MM.1S (cell line): ENCODE measurements around the gene ALKBH8.

Experiments used
- DNase-seq: peaks from one replicate; pipeline ENCODE4 v3.0.0-alpha.2; 2015
- H2AFZ ChIP-seq: fragments of 300-600 bp; sonication (generic); 2 replicates; pipeline ENCODE4 v1.6.0; 2016; ENCODE audit warnings: antibody characterized with exemption, low read length
- H3F3A ChIP-seq: fragments of 300-600 bp; sonication (generic); 2 replicates; pipeline ENCODE4 v1.6.1; 2016; ENCODE audit warnings: mild to moderate bottlenecking, antibody characterized with exemption, low read length, moderate library complexity, mixed read lengths; ENCODE audit not compliant: insufficient read depth
- H3K27ac ChIP-seq: fragments of 300-600 bp; sonication (generic); 2 replicates; pipeline ENCODE4 v1.5.1; 2016; ENCODE audit warnings: mild to moderate bottlenecking, low read length
- H3K27me3 ChIP-seq: fragments of 300-600 bp; sonication (generic); replicated peaks from 2 replicates; pipeline ENCODE4 v1.6.0; 2016; ENCODE audit warnings: low read length; ENCODE audit not compliant: insufficient read depth
- H3K36me3 ChIP-seq: fragments of 300-600 bp; sonication (generic); replicated peaks from 2 replicates; pipeline ENCODE4 v1.6.1; 2016; ENCODE audit warnings: mild to moderate bottlenecking, low read length, mixed read lengths; ENCODE audit not compliant: insufficient read depth
- H3K4me1 ChIP-seq: fragments of 300-600 bp; sonication (generic); 2 replicates; pipeline ENCODE4 v1.6.1; 2016; ENCODE audit warnings: low read length, mixed read lengths
- H3K4me2 ChIP-seq: fragments of 300-600 bp; sonication (generic); 2 replicates; pipeline ENCODE4 v1.6.0; 2016; ENCODE audit warnings: low read depth, low read length
- H3K4me3 ChIP-seq: fragments of 300-600 bp; sonication (generic); 2 replicates; pipeline ENCODE4 v1.5.1; 2016; ENCODE audit warnings: low read length, mixed read lengths
- H3K79me2 ChIP-seq: fragments of 300-600 bp; sonication (generic); 2 replicates; pipeline ENCODE4 v1.6.1; 2016; ENCODE audit warnings: mixed run types, low read length, mixed read lengths
- H3K9ac ChIP-seq: fragments of 300-600 bp; sonication (generic); 2 replicates; pipeline ENCODE4 v1.6.1; 2016; ENCODE audit warnings: low read length, mixed read lengths
- H3K9me2 ChIP-seq: fragments of 300-600 bp; sonication (generic); replicated peaks from 2 replicates; pipeline ENCODE4 v1.6.1; 2016; ENCODE audit warnings: mild to moderate bottlenecking, low read length, mixed read lengths; ENCODE audit not compliant: insufficient read depth
- H3K9me3 ChIP-seq: fragments of 300-600 bp; sonication (generic); replicated peaks from 2 replicates; pipeline ENCODE4 v1.6.1; 2016; ENCODE audit warnings: mild to moderate bottlenecking, low read length, mixed read lengths; ENCODE audit not compliant: insufficient read depth
- H4K20me1 ChIP-seq: fragments of 300-600 bp; sonication (generic); 2 replicates; pipeline ENCODE4 v1.6.1; 2016; ENCODE audit warnings: mild to moderate bottlenecking, low read length, moderate library complexity, mixed read lengths; ENCODE audit not compliant: insufficient read depth
- CTCF ChIP-seq: fragments of 300-600 bp; sonication (generic); IDR thresholded peaks from 2 replicates; pipeline ENCODE4 v1.5.1; 2016; ENCODE audit warnings: antibody characterized with exemption, low read length, mixed read lengths
- EZH2 ChIP-seq: fragments of 300-600 bp; sonication (generic); optimal IDR thresholded peaks from 2 replicates; pipeline ENCODE3; 2017; ENCODE audit warnings: low read depth, mild to moderate bottlenecking, antibody characterized with exemption, low read length, mixed read lengths
- EZH2phosphoT487 ChIP-seq: fragments of 300-600 bp; sonication (generic); IDR thresholded peaks from 2 replicates; pipeline ENCODE4 v1.6.1; 2018; ENCODE audit warnings: antibody characterized with exemption, low read length

ALKBH8 gene

GRCh38 chr11:107598225-107599139, 32.9 kb upstream of the ALKBH8 start:
- no peaks in the 10 kb centered on the region for H3F3A ChIP-seq
- H3K27ac ChIP-seq = peak overlapping the region; percentile 49; the same call in 1 of the 2 replicates
- no peak overlapping the region for H3K9ac ChIP-seq
- H4K20me1 ChIP-seq = no peaks in the 10 kb centered on the region
- no peaks in the 10 kb centered on the region for H3K9me3 ChIP-seq
- no peak overlapping the region; the same call in 1 of the 2 replicates for H3K4me3 ChIP-seq
- no peaks in the 10 kb centered on the region for H3K9me2 ChIP-seq
- no peaks in the 10 kb centered on the region for H3K36me3 ChIP-seq
- peak; percentile 64 for DNase-seq
- no peaks in the 10 kb centered on the region for H3K79me2 ChIP-seq
- H3K4me1 ChIP-seq = peaks cover 10% of the 10 kb centered on the region
- peak overlapping the region; percentile 78 for H3K4me2 ChIP-seq
- H2AFZ ChIP-seq = peak overlapping the region; percentile 88
- peak; percentile 78 for TF ChIP-seq CTCF
- TF ChIP-seq EZH2 = no peak
- no peaks in the 10 kb centered on the region for H3K27me3 ChIP-seq

DNA sequence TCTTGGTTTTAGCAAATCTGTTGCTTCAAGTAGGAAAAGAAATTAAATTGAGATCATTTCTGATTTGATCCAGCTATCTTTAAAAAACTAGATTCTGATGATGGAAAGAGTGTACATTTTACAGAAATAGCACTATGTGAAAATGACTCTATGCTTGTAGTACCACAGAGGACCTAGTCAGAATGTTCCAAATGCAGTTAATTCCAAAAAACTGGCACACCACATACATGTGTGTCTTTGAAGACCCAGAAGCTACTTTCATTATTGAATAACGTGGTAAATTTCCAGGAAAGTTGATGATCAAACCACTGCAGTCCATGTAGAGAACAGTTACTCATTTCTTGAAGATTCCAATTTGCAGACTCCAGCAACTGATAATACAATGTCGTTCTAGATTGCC, 29.2 kb upstream of the ALKBH8 start:
- H3K9me2 ChIP-seq = no peaks in the 10 kb centered on the region
- H4K20me1 ChIP-seq = no peaks in the 10 kb centered on the region
- TF ChIP-seq EZH2phosphoT487 = no peak
- no peak for TF ChIP-seq CTCF
- TF ChIP-seq EZH2 = no peak
- H3K9ac ChIP-seq = no peak overlapping the region
- no peak for DNase-seq
- H3K4me1 ChIP-seq = peaks cover 10% of the 10 kb centered on the region
- no peaks in the 10 kb centered on the region for H3K27me3 ChIP-seq
- no peaks in the 10 kb centered on the region for H3K36me3 ChIP-seq
- H3K4me3 ChIP-seq = no peak overlapping the region
- H3K9me3 ChIP-seq = no peaks in the 10 kb centered on the region
- no peaks in the 10 kb centered on the region for H3K79me2 ChIP-seq
- no peak overlapping the region for H3K4me2 ChIP-seq
- H3F3A ChIP-seq = no peaks in the 10 kb centered on the region
- H3K27ac ChIP-seq = no peak overlapping the region
- H2AFZ ChIP-seq = no peak overlapping the region

- H3K9ac ChIP-seq = no peak overlapping the region
- no peaks in the 10 kb centered on the region for H3K79me2 ChIP-seq
- no peaks in the 10 kb centered on the region for H4K20me1 ChIP-seq
- H3K9me2 ChIP-seq = no peaks in the 10 kb centered on the region
- peaks cover 7% of the 10 kb centered on the region for H3K4me1 ChIP-seq
- no peak overlapping the region for H3K4me3 ChIP-seq
- no peaks in the 10 kb centered on the region for H3K9me3 ChIP-seq
- no peak overlapping the region for H3K27ac ChIP-seq
- H2AFZ ChIP-seq = no peak overlapping the region
- no peak for DNase-seq
- no peaks in the 10 kb centered on the region for H3K36me3 ChIP-seq
- no peak overlapping the region for H3K4me2 ChIP-seq
- TF ChIP-seq CTCF (no peak), EZH2 (no peak), EZH2phosphoT487 (no peak)
- H3F3A ChIP-seq = no peaks in the 10 kb centered on the region
- H3K27me3 ChIP-seq = no peaks in the 10 kb centered on the region
These were observed 28.4 kb upstream of the ALKBH8 start for GRCh38 chr11:107593951-107594350.
